Activated CD4-positive, alpha-beta T cell treated with anti-CD3 and anti-CD28 coated beads, Interleukin-2, amount 50 U/mL, for 16 hours (primary cell): ENCODE measurements around the gene RFLNA.

ENCODE experiments used
- DNase-seq: peaks from one replicate; pipeline ENCODE4 v3.0.0-alpha.2; 2020

Gene RFLNA

DNA sequence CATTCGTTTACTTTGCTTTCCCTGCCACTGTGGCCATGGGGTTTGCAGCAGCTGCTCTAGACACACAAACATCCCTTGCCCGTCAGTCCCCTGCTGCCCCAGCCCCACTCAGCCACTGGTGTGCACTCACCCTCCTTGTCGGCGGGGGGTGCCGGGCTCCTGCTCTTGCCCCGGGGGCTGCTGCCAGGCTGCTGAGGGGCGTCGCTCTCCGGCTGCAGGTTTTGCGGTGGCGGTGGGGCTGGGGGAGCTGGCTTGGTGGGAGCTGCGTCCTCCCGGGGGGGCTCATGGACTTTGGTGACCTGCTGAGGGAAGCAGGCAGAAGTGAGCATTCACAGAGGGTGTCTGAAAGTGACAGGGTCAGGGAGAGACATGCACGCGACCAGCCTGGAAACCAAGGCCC lies 67.1 kb downstream of the RFLNA start:
- no peak for DNase-seq

DNA sequence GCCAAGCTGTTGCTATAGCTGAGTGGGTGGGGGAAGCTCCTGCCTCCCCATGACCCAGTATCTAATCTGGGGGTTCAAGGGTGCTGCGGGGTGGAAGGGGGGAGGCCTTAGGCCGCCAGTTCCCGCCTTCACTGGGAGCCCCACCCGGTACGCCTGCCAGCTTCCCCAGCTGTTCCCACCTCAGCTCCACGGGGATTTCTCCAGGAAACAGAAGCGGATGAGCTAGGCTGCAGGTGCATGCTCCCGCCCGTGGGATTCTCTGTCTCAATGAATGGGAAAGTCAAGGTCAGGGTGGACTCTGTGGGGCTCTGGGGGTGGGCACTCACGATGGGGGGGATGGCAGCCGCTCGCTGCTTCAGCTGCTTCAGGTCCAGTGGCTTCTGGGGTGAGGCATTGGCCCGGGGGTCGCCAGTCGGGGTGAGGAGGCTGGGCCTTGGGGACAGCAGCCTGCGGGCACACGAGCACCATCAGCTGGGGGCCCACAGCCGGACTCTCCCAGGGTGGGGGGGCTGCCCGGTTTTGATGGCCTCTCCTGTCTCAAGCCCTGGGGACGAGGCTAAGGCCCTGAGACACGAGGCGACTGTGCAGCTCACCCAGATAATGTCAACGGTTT lies 68.6 kb downstream of the RFLNA start:
- no peak for DNase-seq

DNA sequence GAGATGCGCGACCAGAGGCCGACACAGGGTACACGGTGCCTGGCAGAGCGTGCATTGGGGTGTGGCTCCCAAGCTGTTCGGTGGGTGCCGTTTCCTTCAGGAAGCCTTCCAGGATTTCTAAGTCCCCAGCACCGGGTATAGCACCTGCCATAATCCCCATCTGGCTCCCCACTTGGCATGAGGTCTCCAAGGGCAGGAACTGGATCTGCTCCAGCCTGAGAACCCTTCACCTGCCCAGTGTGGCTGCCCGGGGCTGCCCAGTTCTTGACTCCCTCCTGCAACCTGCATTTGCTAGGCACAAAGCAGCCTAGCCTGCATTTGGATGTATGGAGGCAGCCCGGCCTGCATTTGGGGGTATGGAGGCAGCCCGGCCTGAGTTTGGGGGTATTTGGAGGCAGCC lies 69.7 kb downstream of the RFLNA start:
- DNase-seq: no peak
